ENCODE results near the gene MTHFD2.
A peak's percentile ranks its signal among the peaks of the same experiment; 100 is the strongest.
"Not testable (repeated sequence)": the region's sequence is repeated elsewhere in the genome, so short reads cannot be mapped to it uniquely, and the experiment has no call there.

The MTHFD2 gene

DNA sequence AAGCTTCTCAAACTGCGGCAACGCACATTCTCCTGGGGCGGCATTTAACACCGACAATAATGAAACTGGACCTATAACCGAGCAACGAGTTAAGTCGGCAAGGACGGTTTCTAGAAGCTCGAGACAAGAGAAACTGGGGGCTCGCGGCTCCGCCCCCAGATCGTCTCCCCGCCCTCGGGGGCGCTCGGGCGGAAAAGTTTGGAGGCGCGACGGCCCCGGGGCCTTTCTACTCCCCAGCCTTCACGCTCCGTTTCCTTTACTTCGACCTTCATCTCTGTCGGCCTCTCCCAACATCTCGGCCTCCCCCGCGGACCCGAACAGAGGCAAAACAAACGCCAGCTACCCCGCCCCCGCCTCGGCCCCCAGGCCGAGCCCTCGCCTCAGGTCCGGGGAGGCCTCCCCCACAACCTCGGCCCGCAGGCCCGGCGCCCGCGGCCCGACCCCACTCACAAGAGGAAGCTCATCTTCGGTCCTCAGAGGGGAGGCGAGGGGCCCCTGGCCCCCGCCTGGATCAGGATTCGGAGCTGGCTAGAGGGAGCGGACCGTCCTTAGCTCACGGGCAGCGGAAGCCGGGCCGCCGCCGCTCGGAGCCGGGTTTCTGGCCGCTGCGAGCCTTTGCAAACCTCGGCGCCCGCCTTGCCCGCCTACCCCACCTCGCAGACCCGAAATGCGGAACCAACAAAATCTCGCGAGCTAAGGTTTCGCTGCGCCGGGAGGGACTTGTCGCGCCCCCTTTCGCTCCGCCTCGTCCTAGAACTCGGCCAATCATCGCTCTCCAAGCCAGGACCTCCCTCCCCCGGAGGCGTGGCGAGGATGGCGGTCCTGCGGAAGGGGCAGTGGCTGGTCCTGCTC lies 20.0 kb upstream of the MTHFD2 start, which contains the start of gene MOB1A:
MOB1A (minus strand) TSS at position 669 of the 852 bp plus-strand sequence; CDS start at position 464, 205 bp downstream.
- H3K9ac ChIP-seq = peak within 1 kb of the TSS; percentile 99
- peak within 1 kb of the TSS; percentile 83 for H3K4me2 ChIP-seq
- H4K20me1 ChIP-seq = peaks cover 51% of the 10 kb centered on the region
- no peaks in the 10 kb centered on the region for H3K27me3 ChIP-seq
- no peak for TF ChIP-seq Cebpa-rat (IDR thresholded peaks at IDR 0.05)
- peaks cover 25% of the 10 kb centered on the region for H3K36me3 ChIP-seq
- H3K27ac ChIP-seq = peak within 1 kb of the TSS; percentile 99
- H3K4me3 ChIP-seq = peak within 1 kb of the TSS; percentile 94
- peaks cover 35% of the 10 kb centered on the region for H3K4me1 ChIP-seq
- peaks cover 23% of the 10 kb centered on the region; the same call in 1 of the 2 replicates for H3K9me3 ChIP-seq

DNA sequence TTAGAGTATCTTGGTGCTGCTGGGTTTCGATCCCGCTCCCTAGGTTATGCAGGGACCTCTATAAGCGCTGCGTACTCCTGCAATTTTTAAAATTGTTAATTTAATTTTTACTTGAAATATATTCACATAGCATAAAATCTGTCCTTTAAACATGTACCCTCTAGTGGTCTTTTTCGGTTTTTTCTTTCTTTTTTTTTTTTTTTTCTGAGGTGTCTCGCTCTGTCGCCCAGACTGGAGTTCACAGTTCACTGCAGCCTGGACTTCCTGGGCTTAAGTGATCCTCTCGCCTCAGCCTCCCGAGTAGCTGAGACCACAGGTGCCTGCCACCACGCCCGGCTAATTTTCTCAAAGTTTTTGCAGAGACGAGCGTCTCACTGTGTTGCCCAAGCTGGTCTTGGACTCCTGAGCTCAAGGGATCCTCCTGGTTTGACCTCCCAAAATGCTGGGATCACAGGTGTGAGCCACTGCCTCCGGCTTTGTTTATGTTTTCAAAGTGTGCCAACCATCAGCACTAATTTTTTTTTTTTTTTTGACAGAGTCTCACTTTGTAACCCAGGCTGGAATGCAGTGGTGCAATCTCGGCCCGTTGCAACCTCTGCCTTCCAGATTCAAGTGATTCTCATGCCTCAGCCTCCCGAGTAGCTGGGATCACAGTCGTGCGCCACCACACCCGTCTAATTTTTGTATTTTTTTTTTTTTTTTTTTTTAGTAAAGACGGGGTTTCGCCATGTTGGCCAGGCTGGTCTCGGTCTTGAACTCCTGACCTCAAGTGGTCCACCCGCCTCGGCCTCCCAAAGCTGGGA lies 19.2 kb upstream of the MTHFD2 start:
- H3K4me1 ChIP-seq = peaks cover 35% of the 10 kb centered on the region
- peaks cover 43% of the 10 kb centered on the region for H4K20me1 ChIP-seq
- H3K9ac ChIP-seq = no peak overlapping the region
- no peaks in the 10 kb centered on the region for H3K27me3 ChIP-seq
- H3K27ac ChIP-seq = peak overlapping the region; percentile 64
- H3K4me2 ChIP-seq = peak overlapping the region; percentile 83
- no peak for TF ChIP-seq Cebpa-rat (IDR thresholded peaks at IDR 0.05)
- H3K9me3 ChIP-seq = peaks cover 23% of the 10 kb centered on the region; the same call in 1 of the 2 replicates
- peak overlapping the region; percentile 94 for H3K4me3 ChIP-seq
- H3K36me3 ChIP-seq = peaks cover 25% of the 10 kb centered on the region

DNA sequence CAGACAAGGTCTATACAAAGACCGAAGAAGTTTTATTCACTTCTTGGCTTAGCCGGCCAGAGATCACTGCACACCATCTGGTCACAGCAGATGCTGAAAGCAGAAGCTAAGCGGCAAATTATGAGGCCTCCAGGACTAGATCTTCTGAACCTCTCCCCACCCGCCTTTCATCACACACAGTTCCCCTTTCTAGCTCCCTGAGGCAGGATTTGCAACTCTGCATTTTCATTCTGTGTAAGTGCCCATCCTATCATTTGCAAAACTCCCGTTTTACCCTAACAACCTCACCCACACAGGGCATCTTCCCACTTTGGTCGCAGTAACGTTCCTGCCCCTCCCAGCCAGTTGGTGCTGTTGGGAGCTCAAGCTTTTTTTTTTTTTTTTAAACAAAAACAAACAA lies 16.7 kb upstream of the MTHFD2 start:
- H3K27me3 ChIP-seq = no peaks in the 10 kb centered on the region
- H3K4me3 ChIP-seq = no peak overlapping the region
- H3K36me3 ChIP-seq = peaks cover 6% of the 10 kb centered on the region
- peak overlapping the region; percentile 39 for H3K4me2 ChIP-seq
- H3K4me1 ChIP-seq = peaks cover 45% of the 10 kb centered on the region
- no peak overlapping the region for H3K27ac ChIP-seq
- no peak overlapping the region for H3K9ac ChIP-seq
- H3K9me3 ChIP-seq = peaks cover 4% of the 10 kb centered on the region; the same call in 1 of the 2 replicates
- TF ChIP-seq Cebpa-rat (IDR thresholded peaks at IDR 0.05) = no peak
- H4K20me1 ChIP-seq = peaks cover 18% of the 10 kb centered on the region

DNA sequence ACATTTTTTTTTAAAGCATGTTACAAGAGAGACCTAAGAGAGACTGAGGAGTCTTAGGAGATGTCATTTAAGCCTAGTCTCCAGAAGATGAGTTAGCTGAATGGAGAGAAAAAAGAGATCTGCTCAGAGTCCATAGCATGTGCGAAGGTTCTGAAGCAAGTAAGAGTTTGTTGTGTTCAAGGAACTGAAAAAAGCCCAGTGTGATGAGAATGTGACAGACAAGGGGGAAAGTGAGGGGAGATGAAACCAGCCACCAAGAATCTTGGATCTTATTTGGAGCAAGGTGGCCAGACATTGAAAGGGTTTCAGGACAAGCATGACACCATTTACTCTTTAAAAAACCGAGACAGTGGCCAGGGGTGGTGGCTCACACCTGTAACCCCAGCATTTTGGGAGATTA lies 14.5 kb upstream of the MTHFD2 start:
- TF ChIP-seq Cebpa-rat (IDR thresholded peaks at IDR 0.05) = no peak
- Histone ChIP-seq H3K4me2 (no peak overlapping the region), H3K27me3 (no peaks in the 10 kb centered on the region), H3K9me3 (no peaks in the 10 kb centered on the region), H3K27ac (no peak overlapping the region), H3K36me3 (no peaks in the 10 kb centered on the region), H4K20me1 (no peaks in the 10 kb centered on the region), H3K9ac (no peak overlapping the region), H3K4me3 (no peak overlapping the region), H3K4me1 (peaks cover 36% of the 10 kb centered on the region)

DNA sequence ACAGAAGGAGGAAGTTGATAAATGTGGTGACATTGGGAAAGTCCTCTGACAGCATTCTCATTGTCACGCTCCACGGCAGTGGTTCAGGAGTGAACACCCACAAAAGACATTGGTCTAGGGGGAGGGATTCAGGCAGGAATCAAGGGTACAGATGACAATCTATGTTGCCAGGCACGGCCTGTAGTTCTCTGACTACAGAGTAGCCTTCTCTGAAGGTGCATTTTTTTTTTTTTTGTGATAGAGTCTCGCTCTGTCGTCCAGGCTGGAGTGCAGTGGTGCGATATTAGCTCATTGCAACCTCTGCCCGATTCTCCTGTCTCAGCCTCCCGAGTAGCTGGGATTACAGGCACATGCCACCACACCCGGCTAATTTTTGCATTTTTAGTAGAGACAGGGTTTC lies 12.4 kb upstream of the MTHFD2 start:
- Histone ChIP-seq H3K27me3 (no peaks in the 10 kb centered on the region), H3K9ac (no peak overlapping the region), H4K20me1 (no peaks in the 10 kb centered on the region), H3K4me1 (peaks cover 30% of the 10 kb centered on the region), H3K4me3 (no peak overlapping the region), H3K9me3 (no peaks in the 10 kb centered on the region), H3K27ac (no peak overlapping the region), H3K36me3 (no peaks in the 10 kb centered on the region), H3K4me2 (peak overlapping the region; percentile 58)
- no peak for TF ChIP-seq Cebpa-rat (IDR thresholded peaks at IDR 0.05)

DNA sequence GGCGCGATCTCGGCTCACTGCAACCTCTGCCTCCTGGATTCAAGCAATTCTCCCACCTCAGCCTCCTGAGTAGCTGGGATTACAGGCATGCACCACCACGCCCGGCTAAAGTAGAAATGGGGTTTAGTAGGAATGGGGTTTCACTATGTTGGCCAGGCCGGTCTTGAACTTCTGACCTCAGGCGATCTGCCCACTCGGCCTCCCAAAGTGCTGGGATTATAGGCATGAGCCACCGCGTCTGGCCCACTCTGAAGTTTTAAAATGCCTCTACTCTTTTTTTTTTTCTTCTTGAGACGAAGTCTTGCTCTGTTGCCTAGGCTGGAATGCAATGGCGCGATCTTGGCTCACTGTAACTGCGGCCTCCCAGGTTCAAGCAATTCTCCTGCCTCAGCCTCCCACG lies 11.7 kb upstream of the MTHFD2 start:
- not testable (repeated sequence) for H3K36me3 ChIP-seq, H3K27me3 ChIP-seq, H3K4me3 ChIP-seq, H3K27ac ChIP-seq, H3K9ac ChIP-seq, H3K9me3 ChIP-seq, H4K20me1 ChIP-seq, H3K4me2 ChIP-seq
- peaks cover 23% of the 10 kb centered on the region for H3K4me1 ChIP-seq

DNA sequence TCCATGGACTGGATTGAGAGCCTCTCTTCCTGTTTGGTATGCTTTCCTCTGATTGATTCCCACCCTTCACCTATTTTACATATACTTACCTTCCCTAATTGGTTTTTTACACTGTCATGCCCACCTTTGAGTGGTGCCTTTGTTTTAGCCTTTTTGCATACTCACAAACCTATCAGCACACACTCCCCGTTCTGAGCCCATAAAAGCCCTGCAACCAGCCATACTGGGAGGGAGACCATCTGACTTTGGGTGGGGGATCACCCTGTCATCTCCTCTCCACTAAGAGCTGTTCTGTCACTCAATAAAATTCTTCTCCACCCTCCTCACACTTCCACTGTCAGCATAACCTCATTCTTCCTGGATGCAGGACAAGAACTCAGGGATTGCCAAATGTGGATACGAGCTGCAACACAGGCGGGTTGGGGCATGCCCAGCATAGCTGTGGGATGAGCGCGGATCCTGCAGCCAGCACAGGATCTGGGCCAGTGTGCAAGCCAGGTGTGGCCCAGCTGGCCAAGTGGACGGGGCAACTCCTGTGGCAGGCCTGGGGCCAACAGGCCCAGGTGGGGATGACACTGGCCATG lies 10.3 kb upstream of the MTHFD2 start:
- Histone ChIP-seq H3K27ac (no peak overlapping the region), H3K27me3 (no peaks in the 10 kb centered on the region), H3K9ac (no peak overlapping the region), H3K4me1 (peaks cover 15% of the 10 kb centered on the region; the same call in 1 of the 2 replicates), H4K20me1 (no peaks in the 10 kb centered on the region), H3K36me3 (no peaks in the 10 kb centered on the region), H3K9me3 (no peaks in the 10 kb centered on the region), H3K4me3 (no peak overlapping the region), H3K4me2 (no peak overlapping the region)
- TF ChIP-seq Cebpa-rat (IDR thresholded peaks at IDR 0.05) = no peak

DNA sequence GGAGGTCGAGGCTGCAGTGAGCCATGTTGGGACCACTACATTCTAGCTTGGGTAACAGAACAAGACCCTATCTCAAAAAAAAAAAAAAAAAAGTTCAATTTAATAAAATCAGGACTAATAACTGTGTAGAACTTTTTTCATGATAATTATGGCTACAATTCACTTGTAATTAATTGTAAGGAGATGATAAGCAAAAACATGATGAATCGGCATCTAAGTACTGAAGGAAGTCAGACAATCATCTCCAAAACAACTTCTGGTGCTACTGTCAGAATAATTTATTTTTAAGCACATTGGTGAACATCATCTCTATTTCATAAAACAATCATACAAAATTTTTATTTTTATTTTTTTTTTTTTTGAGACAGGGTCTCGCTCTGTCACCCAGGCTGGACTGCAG lies 9.7 kb upstream of the MTHFD2 start:
- Histone ChIP-seq H3K9ac (no peak overlapping the region), H3K27me3 (no peaks in the 10 kb centered on the region), H4K20me1 (no peaks in the 10 kb centered on the region), H3K4me3 (no peak overlapping the region), H3K4me1 (peaks cover 15% of the 10 kb centered on the region; the same call in 1 of the 2 replicates), H3K9me3 (no peaks in the 10 kb centered on the region), H3K27ac (no peak overlapping the region), H3K4me2 (no peak overlapping the region), H3K36me3 (no peaks in the 10 kb centered on the region)
- no peak for TF ChIP-seq Cebpa-rat (IDR thresholded peaks at IDR 0.05)

DNA sequence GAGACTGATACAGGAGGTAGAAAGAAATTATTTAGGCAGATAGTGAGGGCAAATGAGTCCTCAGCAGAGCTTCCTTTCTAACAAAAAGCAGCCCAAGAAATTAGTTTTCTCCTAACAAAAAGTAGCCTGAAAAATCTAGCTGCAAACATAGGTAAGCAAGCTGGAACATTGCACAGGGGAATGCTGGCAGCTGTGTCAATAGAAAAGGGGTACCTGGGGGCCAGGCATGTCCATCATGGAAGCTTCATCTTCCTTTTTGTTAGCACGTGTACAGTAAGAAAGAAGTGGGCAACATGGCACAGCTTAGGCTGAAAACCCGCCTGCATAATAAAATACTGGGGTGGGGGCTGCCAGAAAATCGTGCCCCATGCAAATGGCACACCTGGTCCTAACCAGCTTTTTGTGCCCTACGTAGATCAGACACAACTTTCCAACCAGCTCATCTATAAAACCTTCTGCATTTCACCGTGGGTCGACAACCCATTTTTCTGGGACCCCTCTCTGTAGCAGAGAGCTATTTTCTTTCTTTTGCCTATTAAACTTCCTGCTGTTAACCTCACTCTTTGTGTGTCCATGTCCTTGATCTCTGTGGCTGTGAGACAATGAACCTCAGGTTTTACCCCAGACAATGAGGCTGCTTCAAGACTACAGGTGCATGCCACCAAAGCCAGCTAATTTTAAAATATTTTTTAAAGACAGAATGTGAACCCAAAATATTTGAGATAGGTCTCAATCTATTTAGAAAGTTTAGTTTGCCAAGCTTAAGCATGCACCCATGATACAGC lies 6.6 kb upstream of the MTHFD2 start:
- no peak overlapping the region for H3K27ac ChIP-seq
- H3K9ac ChIP-seq = no peak overlapping the region

More for the DNA sequence above, 6.6 kb upstream of the MTHFD2 start:
- H3K27me3 ChIP-seq = no peaks in the 10 kb centered on the region
- no peaks in the 10 kb centered on the region for H3K36me3 ChIP-seq
- no peak for TF ChIP-seq Cebpa-rat (IDR thresholded peaks at IDR 0.05)
- no peaks in the 10 kb centered on the region for H4K20me1 ChIP-seq
- H3K9me3 ChIP-seq = no peaks in the 10 kb centered on the region
- no peak overlapping the region for H3K4me2 ChIP-seq
- no peaks in the 10 kb centered on the region for H3K4me1 ChIP-seq
- no peak overlapping the region for H3K4me3 ChIP-seq

Data from BLaER1 (cell line).